ENCODE data around the gene FDX1.
A peak's percentile ranks its signal among the peaks of the same experiment; 100 is the strongest.

FDX1 gene

GRCh38 chr11:110468121-110468520 is 38.4 kb downstream of the FDX1 start:
- no peak for DNase-seq (ENCODE audit: low spot score)

- DNase-seq (ENCODE audit: low spot score), result no peak
These were observed 39.4 kb downstream of the FDX1 start for GRCh38 chr11:110469127-110469526.

- DNase-seq (ENCODE audit: low spot score), result no peak
These were observed 41.0 kb downstream of the FDX1 start for GRCh38 chr11:110470716-110471115.

GRCh38 chr11:110471371-110471770 is 41.6 kb downstream of the FDX1 start:
- DNase-seq (ENCODE audit: low spot score), result no peak

GRCh38 chr11:110472858-110473257 is 43.1 kb downstream of the FDX1 start:
- no peak for DNase-seq (ENCODE audit: low spot score)

GRCh38 chr11:110473706-110474105 is 44.0 kb downstream of the FDX1 start:
- DNase-seq (ENCODE audit: low spot score), result no peak

GRCh38 chr11:110474578-110474977 is 44.8 kb downstream of the FDX1 start:
- DNase-seq (ENCODE audit: low spot score), result no peak

GRCh38 chr11:110475671-110476070 is 45.9 kb downstream of the FDX1 start:
- no peak for DNase-seq (ENCODE audit: low spot score)

GRCh38 chr11:110478410-110478809 is 48.7 kb downstream of the FDX1 start:
- DNase-seq (ENCODE audit: low spot score), result no peak

GRCh38 chr11:110479108-110480101 is 49.7 kb downstream of the FDX1 start:
- DNase-seq (ENCODE audit: low spot score), result peak; percentile 61

- DNase-seq (ENCODE audit: low spot score), result no peak
These were observed 51.8 kb downstream of the FDX1 start for GRCh38 chr11:110481523-110481922.

GRCh38 chr11:110486156-110486555 is 56.4 kb downstream of the FDX1 start:
- DNase-seq (ENCODE audit: low spot score), result no peak

GRCh38 chr11:110488446-110488845 is 58.7 kb downstream of the FDX1 start:
- no peak for DNase-seq (ENCODE audit: low spot score)

GRCh38 chr11:110490886-110491285 is 61.1 kb downstream of the FDX1 start:
- no peak for DNase-seq (ENCODE audit: low spot score)

GRCh38 chr11:110491577-110492320 is 62.0 kb downstream of the FDX1 start:
- no peak for DNase-seq (ENCODE audit: low spot score)

GRCh38 chr11:110492321-110492685 is 62.6 kb downstream of the FDX1 start:
- DNase-seq (ENCODE audit: low spot score), result no peak

GRCh38 chr11:110493346-110493745 is 63.6 kb downstream of the FDX1 start:
- no peak for DNase-seq (ENCODE audit: low spot score)

GRCh38 chr11:110497231-110497978 is 67.7 kb downstream of the FDX1 start:
- DNase-seq (ENCODE audit: low spot score), result no peak

- no peak for DNase-seq (ENCODE audit: low spot score)
These were observed 71.7 kb downstream of the FDX1 start for GRCh38 chr11:110501428-110501827.

GRCh38 chr11:110505528-110506284 is 76.0 kb downstream of the FDX1 start:
- DNase-seq (ENCODE audit: low spot score), result no peak

- no peak for DNase-seq (ENCODE audit: low spot score)
These were observed 77.6 kb downstream of the FDX1 start for GRCh38 chr11:110507328-110507727.

GRCh38 chr11:110508786-110509185 is 79.0 kb downstream of the FDX1 start:
- DNase-seq (ENCODE audit: low spot score), result no peak
